DOHH2 (cell line): ENCODE results near the gene RRP8.

Experiments
- H3F3A ChIP-seq: fragments of 200-600 bp; sonication (generic), shearing (Covaris generic); 2 replicates; pipeline ENCODE4 v1.6.0; 2016; ENCODE audit warnings: antibody characterized with exemption, mild to moderate bottlenecking; ENCODE audit not compliant: control insufficient read depth, insufficient read depth
- H3K27ac ChIP-seq: fragments of 200-600 bp; sonication (generic); 2 replicates; pipeline ENCODE4 v1.5.1; 2014; ENCODE audit warnings: low read depth, mild to moderate bottlenecking, low read length, moderate library complexity
- H3K27me3 ChIP-seq: fragments of 200-600 bp; sonication (generic); 2 replicates; pipeline ENCODE4 v1.6.1; 2014; ENCODE audit warnings: mild to moderate bottlenecking, low read length, mixed read lengths; ENCODE audit not compliant: control insufficient read depth
- H3K36me3 ChIP-seq: fragments of 200-600 bp; sonication (generic); 2 replicates; pipeline ENCODE4 v1.6.1; 2014; ENCODE audit warnings: mild to moderate bottlenecking, low read length, moderate library complexity, mixed read lengths; ENCODE audit not compliant: control insufficient read depth
- H3K4me1 ChIP-seq: fragments of 200-600 bp; sonication (generic); 2 replicates; pipeline ENCODE4 v1.6.1; 2014; ENCODE audit warnings: mild to moderate bottlenecking, low read length, mixed read lengths; ENCODE audit not compliant: control insufficient read depth
- H3K4me2 ChIP-seq: fragments of 200-600 bp; sonication (generic); 2 replicates; pipeline ENCODE4 v1.6.0; 2014; ENCODE audit warnings: mild to moderate bottlenecking, low read length, moderate library complexity
- H3K4me3 ChIP-seq: fragments of 200-600 bp; sonication (generic); 2 replicates; pipeline ENCODE4 v1.5.1; 2014; ENCODE audit warnings: mild to moderate bottlenecking, low read length, mixed read lengths
- H3K79me2 ChIP-seq: fragments of 200-600 bp; sonication (generic); 2 replicates; pipeline ENCODE4 v1.6.1; 2014; ENCODE audit warnings: mild to moderate bottlenecking, low read length, mixed read lengths; ENCODE audit not compliant: control insufficient read depth
- H3K9me2 ChIP-seq: fragments of 200-600 bp; sonication (generic); replicated peaks from 2 replicates; pipeline ENCODE4 v1.6.1; 2014; ENCODE audit warnings: mild to moderate bottlenecking, low read length, mixed read lengths; ENCODE audit not compliant: control insufficient read depth
- H3K9me3 ChIP-seq: fragments of 200-600 bp; sonication (generic); 2 replicates; pipeline ENCODE4 v1.6.1; 2014; ENCODE audit warnings: antibody characterized with exemption, low read length, mixed read lengths; ENCODE audit not compliant: control insufficient read depth, insufficient read depth
- H4K20me1 ChIP-seq: fragments of 200-600 bp; sonication (generic); 2 replicates; pipeline ENCODE4 v1.6.0; 2014; ENCODE audit warnings: low read depth, mild to moderate bottlenecking, antibody characterized with exemption, low read length, moderate library complexity; ENCODE audit not compliant: control insufficient read depth, insufficient read depth
- CTCF ChIP-seq: fragments of 200-600 bp; sonication (generic); IDR thresholded peaks from one replicate; pipeline ENCODE4 v1.5.1; 2014; ENCODE audit warnings: antibody characterized with exemption, mild to moderate bottlenecking, low read depth, low read length; ENCODE audit not compliant: poor library complexity, severe bottlenecking
- EZH2phosphoT487 ChIP-seq: fragments of 200-600 bp; sonication (generic); IDR thresholded peaks from 2 replicates; pipeline ENCODE4 v1.6.1; 2017; ENCODE audit warnings: borderline replicate concordance, mild to moderate bottlenecking, antibody characterized with exemption, low read length, moderate library complexity, mixed read lengths

The RRP8 gene

GRCh38 chr11:6611092-6611962 is 7.9 kb upstream of the RRP8 start:
- peaks cover 52% of the 10 kb centered on the region for H3K36me3 ChIP-seq
- peaks cover 39% of the 10 kb centered on the region for H3K4me1 ChIP-seq
- no peaks in the 10 kb centered on the region for H3K27me3 ChIP-seq
- peaks cover 10% of the 10 kb centered on the region; the same call in 1 of the 2 replicates for H3F3A ChIP-seq
- H4K20me1 ChIP-seq: no peaks in the 10 kb centered on the region
- no peak for TF ChIP-seq CTCF
- no peak for TF ChIP-seq EZH2phosphoT487
- peak overlapping the region; percentile 15; the same call in 1 of the 2 replicates for H3K27ac ChIP-seq
- H3K9me3 ChIP-seq: no peaks in the 10 kb centered on the region
- H3K79me2 ChIP-seq: peaks cover 28% of the 10 kb centered on the region
- peak overlapping the region; percentile 92 for H3K4me3 ChIP-seq
- H3K4me2 ChIP-seq: peak overlapping the region; percentile 86
- H3K9me2 ChIP-seq: no peaks in the 10 kb centered on the region

- Histone ChIP-seq H3K27ac (no peak overlapping the region), H3K9me3 (no peaks in the 10 kb centered on the region), H4K20me1 (no peaks in the 10 kb centered on the region), H3F3A (peaks cover 10% of the 10 kb centered on the region; the same call in 1 of the 2 replicates), H3K27me3 (no peaks in the 10 kb centered on the region), H3K36me3 (peaks cover 57% of the 10 kb centered on the region), H3K4me2 (peak overlapping the region; percentile 86), H3K79me2 (peaks cover 35% of the 10 kb centered on the region), H3K9me2 (no peaks in the 10 kb centered on the region), H3K4me3 (peak overlapping the region; percentile 92), H3K4me1 (peaks cover 46% of the 10 kb centered on the region)
- TF ChIP-seq CTCF (no peak), EZH2phosphoT487 (no peak)
These were observed 7.2 kb upstream of the RRP8 start for GRCh38 chr11:6610591-6610990.

GRCh38 chr11:6609502-6610015 is 6.1 kb upstream of the RRP8 start:
- Histone ChIP-seq H3K36me3 (peaks cover 57% of the 10 kb centered on the region), H3K79me2 (peaks cover 45% of the 10 kb centered on the region), H3K4me2 (no peak overlapping the region), H3K27ac (no peak overlapping the region), H3K9me2 (no peaks in the 10 kb centered on the region), H3K9me3 (no peaks in the 10 kb centered on the region), H3K27me3 (no peaks in the 10 kb centered on the region), H3F3A (peaks cover 16% of the 10 kb centered on the region; the same call in 1 of the 2 replicates), H3K4me1 (peaks cover 56% of the 10 kb centered on the region), H3K4me3 (no peak overlapping the region), H4K20me1 (no peaks in the 10 kb centered on the region)
- TF ChIP-seq EZH2phosphoT487: no peak
- TF ChIP-seq CTCF: no peak
